DMS53 treated with DMSO at 0.1 percent for 48 hours (cell line): ENCODE results near the gene MMP21.
A peak's percentile ranks its signal among the peaks of the same experiment; 100 is the strongest.

Source experiments
- DNase-seq: peaks from one replicate; lab custom pipeline; 2025; ENCODE audit not compliant: unreplicated experiment; lab: John Stamatoyannopoulos, UW

MMP21 gene

GRCh38 chr10:125775491-125776106 is at the start of gene MMP21:
Gene MMP21, minus strand, starts transcription at chr10:125775821. Its CDS starts 0 bp downstream, at chr10:125775821.
- DNase-seq, result no peak

- no peak for DNase-seq
Observed at GRCh38 chr10:125824736-125825135, 49.1 kb upstream of the MMP21 start.

- DNase-seq, result no peak
Observed at GRCh38 chr10:125823663-125824251, 48.1 kb upstream of the MMP21 start.

- peak; percentile 82 for DNase-seq
Observed at GRCh38 chr10:125822878-125823662, 47.4 kb upstream of the MMP21 start, which contains the start of the genes BCCIP and UROS. Gene BCCIP, plus strand, starts transcription at chr10:125823546. Its CDS starts 12 bp downstream, at chr10:125823558. Gene UROS, minus strand, starts transcription at chr10:125823258. Its CDS starts 6,759 bp downstream, at chr10:125816499.

- no peak for DNase-seq
Observed at GRCh38 chr10:125820701-125821100, 45.1 kb upstream of the MMP21 start.

GRCh38 chr10:125817337-125817946 is 41.8 kb upstream of the MMP21 start:
- no peak for DNase-seq

GRCh38 chr10:125816548-125816947 is 40.9 kb upstream of the MMP21 start:
- DNase-seq, result no peak

- DNase-seq, result no peak
Observed at GRCh38 chr10:125815764-125816163, 40.1 kb upstream of the MMP21 start.

- DNase-seq, result no peak
Observed at GRCh38 chr10:125812128-125812750, 36.6 kb upstream of the MMP21 start.

GRCh38 chr10:125811251-125811650 is 35.6 kb upstream of the MMP21 start:
- no peak for DNase-seq

- DNase-seq, result no peak
Observed at GRCh38 chr10:125808047-125808446, 32.4 kb upstream of the MMP21 start.

- DNase-seq, result no peak
Observed at GRCh38 chr10:125802739-125803138, 27.1 kb upstream of the MMP21 start.

GRCh38 chr10:125802131-125802530 is 26.5 kb upstream of the MMP21 start:
- DNase-seq, result no peak

GRCh38 chr10:125801574-125801973 is 26.0 kb upstream of the MMP21 start:
- DNase-seq, result no peak

GRCh38 chr10:125799451-125800182 is 24.0 kb upstream of the MMP21 start:
- no peak for DNase-seq

- DNase-seq, result no peak
Observed at GRCh38 chr10:125797994-125798662, 22.5 kb upstream of the MMP21 start.

GRCh38 chr10:125797424-125797823 is 21.8 kb upstream of the MMP21 start:
- no peak for DNase-seq

GRCh38 chr10:125795637-125796190 is 20.1 kb upstream of the MMP21 start:
- no peak for DNase-seq

- DNase-seq, result no peak
Observed at GRCh38 chr10:125795128-125795527, 19.5 kb upstream of the MMP21 start.
